NOMO-1 (cell line): ENCODE data around the gene IQGAP3.

ENCODE experiments used
- DNase-seq, 2 experiments: peaks; one replicate each; lab custom pipeline; 2025; ENCODE audit not compliant: unreplicated experiment in 2 of 2; lab: John Stamatoyannopoulos, UW

IQGAP3 gene

GRCh38 chr1:156572663-156573018, 276 bp upstream of the IQGAP3 start:
- DNase-seq: no peak

DNA sequence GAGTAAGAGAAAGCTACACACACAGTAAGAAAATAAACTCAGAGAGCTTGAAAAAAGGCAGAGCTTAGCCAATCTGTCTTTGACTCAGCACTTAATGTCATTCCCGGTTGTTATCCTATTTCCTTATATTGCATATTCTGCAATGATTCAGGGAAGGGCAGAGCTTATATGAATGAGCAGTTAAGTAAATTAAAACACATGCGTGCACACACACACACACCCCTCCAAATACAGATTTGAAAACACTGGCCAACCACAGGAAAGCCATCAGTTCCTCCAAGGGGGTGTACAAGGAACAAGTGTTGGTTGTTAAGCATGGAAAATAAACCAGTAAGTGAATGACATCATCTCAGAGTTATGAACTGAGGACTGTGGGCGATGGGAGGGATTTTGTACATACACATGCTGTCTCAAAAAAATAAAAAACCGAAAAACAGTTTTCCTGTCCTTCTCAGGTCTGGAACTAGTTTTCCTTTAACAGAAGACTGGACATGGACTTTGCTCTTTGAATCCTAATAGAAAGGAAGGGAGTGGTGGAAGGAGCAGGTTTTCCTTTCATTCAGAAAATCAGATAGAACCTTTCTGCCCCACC, 1.0 kb downstream of the IQGAP3 start:
- peak; percentile 26 to 32 for DNase-seq

- DNase-seq: peak in 1 of 2 experiments; percentile 53
Measured at GRCh38 chr1:156566436-156566835, 5.9 kb downstream of the IQGAP3 start.

DNA sequence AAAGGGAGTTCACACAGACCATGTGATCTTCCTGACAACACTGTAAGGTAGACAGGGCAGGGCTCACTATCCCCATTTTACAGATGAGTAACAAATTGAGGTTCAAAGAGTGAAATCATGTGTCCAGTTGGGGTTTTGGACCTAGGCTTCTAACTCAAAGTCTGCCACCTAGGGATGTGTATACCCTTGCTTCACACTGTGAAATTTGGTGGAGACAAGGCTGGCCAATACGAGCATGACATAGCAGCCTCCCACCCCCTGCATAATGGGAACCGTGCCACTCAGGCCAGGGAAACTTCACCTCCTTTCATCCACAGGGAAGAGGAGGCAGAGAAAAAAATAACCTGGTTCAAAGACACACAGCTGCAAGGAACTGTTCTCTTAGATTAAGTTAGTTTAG, 6.8 kb downstream of the IQGAP3 start:
- no peak for DNase-seq

- no peak for DNase-seq
Measured at GRCh38 chr1:156560585-156561163, 11.7 kb downstream of the IQGAP3 start.

- no peak for DNase-seq
Measured at GRCh38 chr1:156559797-156560385, 12.5 kb downstream of the IQGAP3 start.

GRCh38 chr1:156559086-156559796, 13.1 kb downstream of the IQGAP3 start:
- DNase-seq: no peak

DNA sequence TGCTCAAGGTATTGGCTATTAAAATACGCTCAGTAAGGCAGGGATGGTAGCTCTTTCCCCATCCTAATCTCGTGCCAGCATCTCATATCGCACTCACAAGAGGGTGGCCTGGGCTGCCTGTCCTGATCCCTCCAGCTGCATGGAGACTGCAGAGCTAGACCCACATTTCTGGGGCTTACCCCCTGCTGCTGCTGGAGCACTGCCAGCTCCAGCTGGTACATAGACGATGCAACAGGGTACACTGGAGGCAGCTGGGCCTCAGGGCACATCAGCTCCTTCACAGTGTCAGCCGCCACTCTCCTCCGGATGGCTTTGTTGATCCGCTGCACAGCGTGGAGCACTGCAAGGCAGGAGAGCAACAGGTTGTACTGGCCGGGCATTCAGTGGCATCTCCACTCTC, 16.0 kb downstream of the IQGAP3 start:
- DNase-seq: no peak

DNA sequence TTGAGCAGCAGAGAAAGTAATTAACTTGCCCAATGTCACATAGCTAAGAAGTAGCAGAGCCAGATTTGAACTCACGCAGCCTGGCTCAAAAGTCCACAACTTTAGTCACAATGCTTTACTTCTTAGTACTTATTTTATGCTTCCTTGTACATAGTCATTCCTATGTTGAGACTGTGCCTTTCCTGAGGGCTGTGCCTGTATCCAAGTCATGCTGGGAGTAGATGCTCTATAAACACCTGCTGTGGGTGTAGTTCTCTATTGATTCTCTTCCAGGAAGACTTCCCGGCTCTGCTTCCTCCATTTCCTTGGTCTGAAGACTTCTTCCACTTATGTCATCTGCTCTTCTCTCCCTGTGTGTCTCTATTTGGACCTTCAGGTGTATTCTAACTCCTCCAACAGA, 16.6 kb downstream of the IQGAP3 start:
- no peak for DNase-seq

DNA sequence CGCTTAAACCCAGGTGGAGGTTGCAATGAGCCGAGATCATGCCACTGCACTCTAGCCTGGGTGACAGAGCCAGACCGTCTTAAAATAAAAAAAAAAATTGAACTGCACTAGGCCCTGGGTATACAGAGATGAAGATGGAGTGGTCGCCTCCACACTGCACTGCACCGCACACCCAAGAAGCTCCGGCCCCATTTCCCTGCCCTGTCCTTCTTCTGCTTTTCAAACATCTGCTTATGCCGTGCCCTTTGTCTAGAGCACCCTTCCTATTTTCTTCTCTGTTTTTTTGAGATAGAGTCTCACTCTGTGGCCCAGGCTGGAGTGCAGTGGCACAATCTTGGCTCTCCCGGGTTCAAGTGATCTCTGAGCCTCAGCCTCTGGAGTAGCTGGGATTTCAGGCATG, 17.4 kb downstream of the IQGAP3 start:
- no peak for DNase-seq

- no peak for DNase-seq
Measured at GRCh38 chr1:156553860-156554485, 18.4 kb downstream of the IQGAP3 start.

DNA sequence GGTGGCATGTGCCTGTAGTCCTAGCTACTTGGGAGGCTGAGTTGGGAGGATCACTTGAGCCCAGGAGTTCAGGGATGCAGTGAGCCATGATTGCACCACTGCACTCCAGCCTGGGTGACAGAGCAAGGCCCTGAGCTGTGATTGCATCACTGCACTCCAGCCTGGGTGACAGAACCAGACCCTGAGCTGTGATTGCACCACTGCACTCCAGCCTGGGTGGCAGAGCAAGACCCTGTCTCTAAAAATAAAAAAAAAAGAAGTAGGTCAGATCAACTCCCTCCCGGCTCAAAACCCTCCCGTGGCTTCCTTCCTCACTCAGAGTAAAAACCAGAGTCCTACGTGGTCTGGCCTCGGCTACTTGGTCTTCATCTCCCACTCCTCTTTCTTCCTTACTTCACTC, 19.4 kb downstream of the IQGAP3 start:
- peak; percentile 38 to 79 for DNase-seq

- peak in 1 of 2 experiments; percentile 3 for DNase-seq
Measured at GRCh38 chr1:156552518-156552917, 19.8 kb downstream of the IQGAP3 start.

DNA sequence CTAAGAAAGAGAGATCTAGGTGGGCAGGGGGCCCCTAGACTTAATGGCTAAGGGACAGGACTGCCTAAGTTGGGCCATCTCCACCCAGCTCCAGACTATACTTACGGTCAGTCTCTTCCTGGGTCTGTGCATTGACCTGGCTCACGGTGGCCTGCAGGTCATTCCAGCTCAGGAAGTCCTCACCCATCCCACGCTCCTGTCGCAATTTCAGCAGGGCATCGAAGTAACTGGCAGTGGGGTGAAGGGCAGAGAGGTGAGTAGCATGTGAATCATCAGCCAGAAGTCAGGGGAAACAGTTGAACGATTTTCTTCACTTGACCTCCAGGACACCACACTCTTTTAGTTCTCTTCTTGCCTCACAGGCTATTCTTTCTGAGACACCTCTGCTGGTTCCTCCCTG, 20.5 kb downstream of the IQGAP3 start:
- peak; percentile 3 to 13 for DNase-seq

DNA sequence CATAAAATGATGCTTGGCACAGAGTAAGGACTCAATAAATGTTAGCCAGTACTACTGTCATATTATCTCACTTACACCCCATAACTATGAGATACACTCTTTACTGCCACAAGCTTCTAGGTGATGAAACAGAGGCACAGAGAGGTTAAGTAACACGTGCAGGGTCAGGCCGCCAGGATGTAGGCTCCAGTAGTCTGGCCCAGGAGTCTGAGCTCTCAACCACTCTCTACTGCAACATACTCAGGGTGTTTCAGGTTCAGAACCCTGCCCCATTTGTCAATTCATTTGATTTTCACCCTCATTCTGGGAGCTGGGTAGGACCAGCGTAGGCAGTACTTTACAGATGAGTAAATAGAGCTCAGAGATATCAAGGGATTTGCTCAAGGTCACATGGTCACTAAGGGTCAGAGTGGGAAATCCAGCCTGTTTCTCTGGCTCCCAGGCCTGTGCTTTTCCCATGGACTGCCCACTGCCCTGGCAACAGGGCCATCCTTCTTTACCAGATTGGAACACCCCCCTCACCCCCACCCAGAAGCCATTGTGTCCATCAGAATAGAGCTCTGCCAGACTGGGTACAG, 21.2 kb downstream of the IQGAP3 start:
- no peak for DNase-seq

GRCh38 chr1:156550346-156550745, 22.0 kb downstream of the IQGAP3 start:
- no peak for DNase-seq

GRCh38 chr1:156549831-156550230, 22.5 kb downstream of the IQGAP3 start:
- no peak for DNase-seq

DNA sequence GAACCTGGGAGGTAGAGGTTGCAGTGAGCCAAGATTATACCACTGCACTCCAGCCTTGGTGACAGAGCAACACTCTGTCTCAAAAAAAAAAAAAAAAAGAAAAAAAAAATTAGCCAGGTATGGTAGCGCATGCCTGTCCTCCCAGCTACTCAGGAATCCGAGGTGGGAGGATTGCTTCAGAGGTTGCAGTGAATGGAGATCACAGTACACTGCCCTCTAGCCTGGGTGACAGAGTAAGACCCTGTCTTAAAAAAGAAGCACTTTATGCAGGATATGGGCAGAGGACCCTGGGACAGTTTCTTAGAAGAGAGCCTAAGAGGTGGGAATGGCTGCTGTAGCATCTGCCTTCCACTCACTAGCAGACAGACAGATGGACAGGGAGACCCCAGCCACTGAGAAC, 23.0 kb downstream of the IQGAP3 start:
- DNase-seq: no peak

DNA sequence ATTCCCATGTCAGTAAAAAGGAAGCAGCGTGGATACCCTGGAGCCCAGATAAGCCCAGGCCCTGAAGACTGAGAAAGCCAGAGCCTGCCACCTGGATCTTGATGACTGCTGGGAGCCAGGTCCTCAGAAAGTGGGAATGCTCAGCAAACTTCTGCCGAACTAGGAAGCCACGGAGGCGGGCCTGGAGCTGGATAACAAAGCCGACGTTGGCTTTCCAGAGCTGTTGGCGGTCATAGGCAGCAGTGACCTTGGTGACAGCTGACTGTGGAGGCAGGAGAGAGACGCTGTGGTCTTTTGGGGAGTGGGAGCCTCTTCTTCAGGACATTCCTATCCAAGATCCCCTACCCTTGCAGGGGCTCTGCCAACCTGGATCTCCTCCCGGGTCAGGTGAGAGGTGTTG, 24.4 kb downstream of the IQGAP3 start:
- no peak for DNase-seq

DNA sequence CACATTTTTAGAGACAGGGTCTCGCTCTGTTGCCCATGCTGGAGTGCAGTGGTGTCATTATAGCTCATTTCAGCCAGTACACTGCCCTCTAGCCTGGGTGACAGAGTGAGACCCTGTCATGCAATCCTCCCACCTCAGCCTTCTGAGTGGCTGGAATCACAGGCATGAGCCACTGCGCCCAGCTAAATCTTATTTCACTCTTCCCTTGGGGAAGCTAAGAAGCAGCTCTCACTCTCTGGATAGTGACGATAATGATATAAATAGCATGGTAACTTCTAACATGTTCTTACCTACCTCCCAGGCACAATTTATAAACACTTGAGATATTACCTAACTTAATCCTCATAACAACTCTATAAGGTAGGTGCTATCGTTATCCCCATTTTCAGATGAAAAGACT, 24.9 kb downstream of the IQGAP3 start:
- no peak for DNase-seq

GRCh38 chr1:156546267-156546666, 26.1 kb downstream of the IQGAP3 start:
- DNase-seq: no peak
